K562 (cell line): ENCODE measurements around the gene PIGN. TPM values are rescaled to one million over a fixed set of nuclear protein-coding genes. Genes with fewer than 3 reads are reported as not detected.

Experiments
- ATAC-seq: fragments of 200-7000 bp; cut with Tn5 transposase; 3 replicates; pipeline ENCODE4 v1.9.1; 2020; ENCODE audit warnings: moderate library complexity
- BruUV-seq: library from RNA; stranded (reverse); fragments of 400-500 nt; replicated peaks from 2 replicates; lab custom pipeline; 2021; lab: Mats Ljungman, UMichigan
- CTCF ChIA-PET: fragments of 300-600 bp; formaldehyde crosslinking; extraction: SDS; loops from one replicate; lab custom pipeline; 2021; ENCODE audit warnings: low intra/inter-chr PET ratio; lab: Yijun Ruan, JAX
- POLR2A ChIA-PET: fragments of 300-600, 350-650 bp; sonication (Branson Sonifier 250); formaldehyde crosslinking; extraction: SDS; loops from one replicate; lab custom pipeline; 2021; ENCODE audit warnings: antibody characterized with exemption, inconsistent platforms; lab: Yijun Ruan, JAX
- DNase-seq, 4 experiments: peaks; one replicate each; pipeline versions ENCODE4 v3.0.0 to v3.0.0-alpha.2; 2011 to 2018; ENCODE audit warnings: low spot score in 3 of 4, mixed read lengths in 3 of 4; ENCODE audit errors: extremely low read depth in 1 of 4
- FAIRE-seq: peaks from 2 replicates; lab custom pipeline; 2011; peaks lifted over from hg19 to GRCh38; lab: Jason Lieb, UNC
- H2AFZ ChIP-seq: 2 replicates; pipeline ENCODE4 v1.6.0; 2011; ENCODE audit warnings: low read depth, low read length, control low read depth, inconsistent platforms
- H3K27ac ChIP-seq: fragments of 200-600 bp; 3 replicates; pipeline ENCODE4 v1.8.0; 2011; ENCODE audit warnings: low read depth, mild to moderate bottlenecking, control low read depth, inconsistent platforms, low read length, moderate library complexity, mixed read lengths; ENCODE audit errors: extremely low read depth
- H3K27me3 ChIP-seq, 2 experiments: fragments of 300-600 bp in 1 of 2; 2 replicates in 1 of 2; 3 replicates in 1 of 2; pipeline versions ENCODE4 v1.6.0 to v1.8.0; 2011; ENCODE audit warnings: inconsistent platforms in 2 of 2, low read length in 2 of 2, mild to moderate bottlenecking in 1 of 2, mixed read lengths in 1 of 2, moderate library complexity in 1 of 2; ENCODE audit not compliant: control insufficient read depth in 2 of 2, insufficient read depth in 2 of 2
- H3K36me3 ChIP-seq: fragments of 300-600 bp; 3 replicates; pipeline ENCODE4 v1.8.0; 2011; ENCODE audit warnings: mild to moderate bottlenecking, low read length, inconsistent platforms; ENCODE audit not compliant: control insufficient read depth, insufficient read depth
- H3K4me1 ChIP-seq, 2 experiments: fragments of 200-600 bp in 1 of 2; replicated peaks in 1 of 2; 2 replicates in 1 of 2; 3 replicates in 1 of 2; pipeline versions ENCODE4 v1.5.1 to v1.8.0; 2011; ENCODE audit warnings: inconsistent platforms in 2 of 2, low read length in 2 of 2, mild to moderate bottlenecking in 1 of 2, mixed read lengths in 1 of 2, moderate library complexity in 1 of 2; ENCODE audit not compliant: control insufficient read depth in 2 of 2, insufficient read depth in 2 of 2
- H3K4me2 ChIP-seq: 2 replicates; pipeline ENCODE4 v1.6.1; 2011; ENCODE audit warnings: low read length, control low read depth, inconsistent platforms, mixed read lengths; ENCODE audit not compliant: insufficient read depth
- H3K4me3 ChIP-seq: fragments of 200-600 bp; sonication (generic), shearing (Covaris generic); 2 replicates; pipeline ENCODE4 v1.5.1; 2016; ENCODE audit warnings: control low read depth, inconsistent platforms
- H3K79me2 ChIP-seq: fragments of 200-600 bp; 3 replicates; pipeline ENCODE4 v1.8.0; 2011; ENCODE audit warnings: low read length, inconsistent platforms; ENCODE audit not compliant: control insufficient read depth, insufficient read depth
- H3K9ac ChIP-seq, 2 experiments: 2 replicates each; pipeline versions ENCODE4 v1.6.0 to v1.6.1; 2011; ENCODE audit warnings: low read depth in 2 of 2, low read length in 2 of 2, control low read depth in 1 of 2, inconsistent platforms in 1 of 2, mild to moderate bottlenecking in 1 of 2, mixed read lengths in 1 of 2; ENCODE audit not compliant: insufficient read depth in 1 of 2
- H3K9me1 ChIP-seq: one replicate; pipeline ENCODE4 v1.6.0; 2011; ENCODE audit warnings: inconsistent platforms, mild to moderate bottlenecking, low read length, moderate library complexity; ENCODE audit not compliant: control insufficient read depth, insufficient read depth
- H3K9me3 ChIP-seq: replicated peaks from 2 replicates; pipeline ENCODE4 v1.5.1; 2011; ENCODE audit warnings: low read depth, low read length, inconsistent platforms; ENCODE audit not compliant: control insufficient read depth, insufficient read depth
- H4K20me1 ChIP-seq: replicated peaks from 2 replicates; pipeline ENCODE4 v1.6.1; 2011; ENCODE audit warnings: low read length, inconsistent platforms, mixed read lengths; ENCODE audit not compliant: control insufficient read depth, insufficient read depth
- HBP1 ChIP-seq: fragments of 450-650 bp; formaldehyde crosslinking; IDR thresholded peaks from 2 replicates; pipeline ENCODE4 v1.4.0; 2022; ENCODE audit warnings: missing genetic modification characterization
- HNRNPL ChIP-seq: fragments of 200-400 bp; formaldehyde crosslinking; IDR thresholded peaks from 2 replicates; pipeline ENCODE4 v1.6.1; 2017; ENCODE audit warnings: low read depth, mild to moderate bottlenecking, low read length
- KLF16 ChIP-seq: IDR thresholded peaks from 2 replicates; pipeline ENCODE4 v1.6.1; 2016; ENCODE audit warnings: antibody characterized with exemption
- NFE2 ChIP-seq: IDR thresholded peaks from 2 replicates; pipeline ENCODE4 v1.6.1; 2014; ENCODE audit warnings: antibody characterized with exemption, low read depth
- WGBS: fragments of 100-300 bp; shearing (Covaris generic); methylation state at CpG from one replicate; pipeline ENCODE4 v1.1.6; 2016; ENCODE audit warnings: low coverage, mixed read lengths; ENCODE audit not compliant: insufficient coverage; ENCODE audit errors: missing lambda C conversion rate; 5-methylcytosine and 5-hydroxymethylcytosine counted together
- in situ Hi-C: fragments of 300-500 bp; cut with MboI; formaldehyde crosslinking; loops from 4 replicates; pipeline ENCODE4 v1.15.0; 2018; ENCODE audit warnings: inconsistent platforms, mixed read lengths
- intact Hi-C: fragments of 100-400 bp; cut with micrococcal nuclease; formaldehyde crosslinking; loops from 2 replicates; pipeline ENCODE4 v1.14.2; 2022
- polyA plus RNA-seq, 8 experiments: library from polyadenylated mRNA; depleted of rRNA in 4 of 8; stranded (reverse) in 5 of 8; unstranded in 3 of 8; fragments of >200 nt; fragmentation: Nextera tagmentation in 2 of 8; fragmentation: Illumina TruSeq in 1 of 8; extraction: Ambion mirVana in 2 of 8; extraction: Trizol in 1 of 8; gene quantifications; 2 replicates each; pipeline versions ENCODE4 v1.2.1 to v1.2.3, GENCODE V29; 2011 to 2014; ENCODE audit warnings: inconsistent platforms in 1 of 8, missing spikeins in 1 of 8
- total RNA-seq, 7 experiments: library from RNA; depleted of rRNA in 6 of 7; stranded (reverse); fragments of >200 nt in 6 of 7; fragmentation: Illumina TruSeq in 2 of 7; extraction: Trizol in 2 of 7; gene quantifications; 2 replicates each; pipeline versions ENCODE4 v1.2.1 to v1.2.3, GENCODE V29; 2011 to 2021; ENCODE audit warnings: low replicate concordance in 1 of 7
- TF ChIP-seq, protein P1 (sequence below): fragments of 250-450 bp; sonication (Bioruptor Pico); IDR thresholded peaks from 2 replicates; pipeline ENCODE4 v1.5.1; 2021; ENCODE audit warnings: mild to moderate bottlenecking
- TF ChIP-seq, protein P2 (sequence below): fragments of 250-450 bp; sonication (Bioruptor Pico); IDR thresholded peaks from 2 replicates; pipeline ENCODE4 v1.9.0; 2021; ENCODE audit warnings: mild to moderate bottlenecking, inconsistent platforms

Gene PIGN
- total and polyA plus RNA-seq, 9 of the 15 experiments (the other 6 are each of a cell fraction or from before 2014, with no cell fraction given): 9.9 to 25.6 (median 17.3) TPM

GRCh38 chr18:62028715-62029114 lies 158.1 kb downstream of the PIGN start:
- Histone ChIP-seq H3K9ac (no peak overlapping the region), H3K4me2 (no peak overlapping the region), H3K4me1 (no peaks in the 10 kb centered on the region), H3K27me3 (no peaks in the 10 kb centered on the region), H3K79me2 (no peaks in the 10 kb centered on the region), H3K9me1 (no peaks in the 10 kb centered on the region), H4K20me1 (no peaks in the 10 kb centered on the region), H3K27ac (no peak overlapping the region), H3K36me3 (no peaks in the 10 kb centered on the region), H3K4me3 (no peak overlapping the region), H3K9me3 (no peaks in the 10 kb centered on the region), H2AFZ (no peak overlapping the region)
- intact Hi-C loops (no loop called here), in situ Hi-C loops (no loop called here)
- ATAC-seq: no peak
- ChIA-PET POLR2A (no interaction called here), CTCF (no interaction called here)
- WGBS: 0% methylated on average over 2 of the region's 2 CpGs
- no peak for DNase-seq
- no TSS peak for BruUV-seq
- no peak for FAIRE-seq
- TF ChIP-seq HNRNPL (no peak), KLF16 (no peak), NFE2 (no peak), HBP1 (CRISPR knock-in tag) (no peak)
- TF ChIP-seq, protein P1, sequence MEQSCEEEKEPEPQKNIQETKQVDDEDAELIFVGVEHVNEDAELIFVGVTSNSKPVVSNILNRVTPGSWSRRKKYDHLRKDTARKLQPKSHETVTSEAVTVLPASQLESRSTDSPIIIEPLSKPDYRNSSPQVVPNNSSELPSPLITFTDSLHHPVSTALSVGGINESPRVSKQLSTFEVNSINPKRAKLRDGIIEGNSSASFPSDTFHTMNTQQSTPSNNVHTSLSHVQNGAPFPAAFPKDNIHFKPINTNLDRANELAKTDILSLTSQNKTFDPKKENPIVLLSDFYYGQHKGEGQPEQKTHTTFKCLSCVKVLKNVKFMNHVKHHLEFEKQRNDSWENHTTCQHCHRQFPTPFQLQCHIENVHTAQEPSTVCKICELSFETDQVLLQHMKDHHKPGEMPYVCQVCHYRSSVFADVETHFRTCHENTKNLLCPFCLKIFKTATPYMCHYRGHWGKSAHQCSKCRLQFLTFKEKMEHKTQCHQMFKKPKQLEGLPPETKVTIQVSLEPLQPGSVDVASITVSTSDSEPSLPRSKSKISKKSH (CRISPR knock-in tag): no peak
- TF ChIP-seq, protein P2, sequence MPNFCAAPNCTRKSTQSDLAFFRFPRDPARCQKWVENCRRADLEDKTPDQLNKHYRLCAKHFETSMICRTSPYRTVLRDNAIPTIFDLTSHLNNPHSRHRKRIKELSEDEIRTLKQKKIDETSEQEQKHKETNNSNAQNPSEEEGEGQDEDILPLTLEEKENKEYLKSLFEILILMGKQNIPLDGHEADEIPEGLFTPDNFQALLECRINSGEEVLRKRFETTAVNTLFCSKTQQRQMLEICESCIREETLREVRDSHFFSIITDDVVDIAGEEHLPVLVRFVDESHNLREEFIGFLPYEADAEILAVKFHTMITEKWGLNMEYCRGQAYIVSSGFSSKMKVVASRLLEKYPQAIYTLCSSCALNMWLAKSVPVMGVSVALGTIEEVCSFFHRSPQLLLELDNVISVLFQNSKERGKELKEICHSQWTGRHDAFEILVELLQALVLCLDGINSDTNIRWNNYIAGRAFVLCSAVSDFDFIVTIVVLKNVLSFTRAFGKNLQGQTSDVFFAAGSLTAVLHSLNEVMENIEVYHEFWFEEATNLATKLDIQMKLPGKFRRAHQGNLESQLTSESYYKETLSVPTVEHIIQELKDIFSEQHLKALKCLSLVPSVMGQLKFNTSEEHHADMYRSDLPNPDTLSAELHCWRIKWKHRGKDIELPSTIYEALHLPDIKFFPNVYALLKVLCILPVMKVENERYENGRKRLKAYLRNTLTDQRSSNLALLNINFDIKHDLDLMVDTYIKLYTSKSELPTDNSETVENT: no peak
